ENCODE data around the gene DTNB.

DNA sequence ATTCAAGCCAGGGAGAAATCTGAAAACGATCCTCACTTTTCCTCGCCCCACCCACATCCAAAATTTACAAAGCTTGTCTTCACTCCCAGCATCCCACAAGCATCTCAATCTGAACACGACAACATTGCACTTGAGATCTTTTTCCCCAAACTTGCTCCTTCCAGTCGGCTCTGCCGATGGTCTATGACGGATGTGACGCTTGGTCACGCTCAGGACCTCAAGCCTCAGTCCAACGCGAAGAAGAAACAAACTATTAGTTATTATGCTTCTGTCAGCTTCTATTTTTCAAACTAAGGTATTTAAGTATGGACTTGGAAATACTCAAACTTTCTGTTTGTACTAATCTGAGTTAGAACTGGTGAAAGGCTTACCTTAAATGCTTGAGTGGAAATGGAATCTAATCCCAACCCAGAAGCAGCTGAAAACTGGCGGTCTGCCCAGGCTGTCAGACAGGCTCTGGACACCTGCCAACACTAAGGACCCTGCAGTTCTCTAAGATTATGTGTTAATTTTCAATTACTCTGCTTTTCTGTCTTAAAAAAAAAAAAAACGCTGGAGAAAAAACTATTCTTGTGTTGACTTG, 199.5 kb downstream of the DTNB start:
- TF ChIP-seq CTCF (IDR thresholded peaks at IDR 0.05; ENCODE audit: poor library complexity) (no peak), EZH2 (IDR thresholded peaks at IDR 0.05; ENCODE audit: borderline replicate concordance) (no peak)
